Liver (tissue), 9 donors: ENCODE results near the gene DDX55. TPM values are rescaled to one million over a fixed set of nuclear protein-coding genes. Genes with fewer than 3 reads are reported as not detected.

Source experiments
- DNase-seq: peaks from one replicate; pipeline ENCODE4 v3.0.0-alpha.2; 2017; ENCODE audit warnings: low spot score
- H3K27ac ChIP-seq, 2 donors: one replicate each; pipeline ENCODE4 v1.7.0; 2013; ENCODE audit warnings: inconsistent platforms in 2 of 2, low read length in 2 of 2, control low read depth in 1 of 2, low read depth in 1 of 2, mild to moderate bottlenecking in 1 of 2
- H3K27me3 ChIP-seq, 4 donors: one replicate each; pipeline versions ENCODE4 v1.6.1 to v1.7.0; 2013; ENCODE audit warnings: low read length in 3 of 4, inconsistent platforms in 1 of 4, mild to moderate bottlenecking in 1 of 4, moderate library complexity in 1 of 4; ENCODE audit not compliant: control insufficient read depth in 4 of 4, insufficient read depth in 4 of 4
- H3K36me3 ChIP-seq, 4 donors: one replicate each; pipeline versions ENCODE4 v1.6.1 to v1.7.0; 2013; ENCODE audit warnings: low read length in 3 of 4, mild to moderate bottlenecking in 3 of 4, low read depth in 1 of 4, moderate library complexity in 1 of 4; ENCODE audit not compliant: control insufficient read depth in 4 of 4, insufficient read depth in 3 of 4
- H3K4me1 ChIP-seq, 4 donors: one replicate each; pipeline versions ENCODE4 v1.6.1 to v1.7.0; 2013; ENCODE audit warnings: low read length in 3 of 4, mild to moderate bottlenecking in 3 of 4, moderate library complexity in 1 of 4; ENCODE audit not compliant: control insufficient read depth in 4 of 4, insufficient read depth in 4 of 4
- H3K4me3 ChIP-seq, 3 donors: one replicate each; pipeline versions ENCODE4 v1.6.1 to v1.7.0; 2013; ENCODE audit warnings: low read length in 3 of 3, control low read depth in 1 of 3, low read depth in 1 of 3, mild to moderate bottlenecking in 1 of 3
- H3K9ac ChIP-seq, 2 donors: one replicate each; pipeline ENCODE4 v1.7.0; 2013; ENCODE audit warnings: low read length in 2 of 2, mild to moderate bottlenecking in 2 of 2, moderate library complexity in 2 of 2, control low read depth in 1 of 2, low read depth in 1 of 2
- H3K9me3 ChIP-seq, 4 donors: one replicate each; pipeline versions ENCODE4 v1.6.1 to v1.7.0; 2013; ENCODE audit warnings: low read length in 3 of 4; ENCODE audit not compliant: control insufficient read depth in 4 of 4
- ATF3 ChIP-seq: IDR thresholded peaks from 2 replicates; pipeline ENCODE4 v1.6.1; 2016; ENCODE audit warnings: antibody characterized with exemption
- CTCF ChIP-seq: fragments of 150-350 bp; IDR thresholded peaks from 2 replicates; pipeline ENCODE4 v1.5.1; 2017; ENCODE audit warnings: improper control_type of control experiment, low read depth, low read length; ENCODE audit not compliant: missing input control
- EGR1 ChIP-seq, 2 donors: IDR thresholded peaks; 2 replicates each; pipeline ENCODE4 v1.6.1; 2016 to 2018; ENCODE audit warnings: antibody characterized with exemption in 2 of 2, low read depth in 2 of 2
- FOXA1 ChIP-seq: IDR thresholded peaks from 2 replicates; pipeline ENCODE4 v1.6.1; 2016; ENCODE audit warnings: antibody characterized with exemption
- FOXA2 ChIP-seq: IDR thresholded peaks from 2 replicates; pipeline ENCODE4 v1.6.1; 2016; ENCODE audit warnings: antibody characterized with exemption
- HNF4A ChIP-seq, 2 donors: conservative IDR thresholded peaks; 2 replicates each; pipeline ENCODE4 v1.6.1; 2016; ENCODE audit warnings: antibody characterized with exemption in 2 of 2, mild to moderate bottlenecking in 2 of 2
- HNF4G ChIP-seq: IDR thresholded peaks from 2 replicates; pipeline ENCODE4 v1.6.1; 2016; ENCODE audit warnings: antibody characterized with exemption
- JUND ChIP-seq, 2 donors: IDR thresholded peaks; 2 replicates each; pipeline ENCODE4 v1.6.1; 2016; ENCODE audit warnings: antibody characterized with exemption in 2 of 2
- RAD21 ChIP-seq, 2 donors: IDR thresholded peaks; 2 replicates each; pipeline ENCODE4 v1.6.1; 2016; ENCODE audit warnings: antibody characterized with exemption in 2 of 2, mild to moderate bottlenecking in 2 of 2
- REST ChIP-seq: IDR thresholded peaks from 2 replicates; pipeline ENCODE4 v1.6.1; 2016; ENCODE audit warnings: antibody characterized with exemption, mild to moderate bottlenecking
- RXRA ChIP-seq, 2 donors: IDR thresholded peaks; 2 replicates each; pipeline ENCODE4 v1.6.1; 2017 to 2018; ENCODE audit warnings: antibody characterized with exemption in 2 of 2, mild to moderate bottlenecking in 1 of 2
- SP1 ChIP-seq: IDR thresholded peaks from 2 replicates; pipeline ENCODE4 v1.6.1; 2018; ENCODE audit warnings: antibody characterized with exemption, mild to moderate bottlenecking
- TAF1 ChIP-seq: conservative IDR thresholded peaks from 2 replicates; pipeline ENCODE4 v1.6.1; 2016; ENCODE audit warnings: antibody characterized with exemption, mild to moderate bottlenecking
- YY1 ChIP-seq: IDR thresholded peaks from 2 replicates; pipeline ENCODE4 v1.6.1; 2016; ENCODE audit warnings: antibody characterized with exemption, mild to moderate bottlenecking
- ZBTB33 ChIP-seq: IDR thresholded peaks from 2 replicates; pipeline ENCODE4 v1.6.1; 2016; ENCODE audit warnings: antibody characterized with exemption
- WGBS: extraction: QIAGEN DNeasy Blood & Tissue Kit; methylation state at CpG from one replicate; pipeline ENCODE4 v1.1.7; 2013; 5-methylcytosine and 5-hydroxymethylcytosine counted together
- polyA plus RNA-seq, 2 donors: library from polyadenylated mRNA; stranded (reverse) in 1 of 2; unstranded in 1 of 2; fragments of 200-250 nt in 1 of 2; fragments of >200 nt in 1 of 2; fragmentation: Nextera tagmentation in 1 of 2; extraction: Ambion mirVana in 1 of 2; gene quantifications; one replicate each; pipeline versions ENCODE4 v1.2.1 to v1.2.3, GENCODE V29; 2013 to 2015
- total RNA-seq, 2 donors: library from RNA; depleted of rRNA; stranded (reverse); fragments of >200 nt; gene quantifications; one replicate each; pipeline ENCODE4 v1.2.3, GENCODE V29; 2014
- TF ChIP-seq, protein P1 (sequence below): IDR thresholded peaks from 2 replicates; pipeline ENCODE4 v1.6.1; 2016; ENCODE audit warnings: antibody characterized with exemption
- donor health status: healthy.
- donor health status: healthy.
- donor health status: healthy.
- donor health status: healthy.
- donor health status: healthy.

Gene DDX55
- total and polyA plus RNA-seq, 4 donors, result 6.9 to 13.4 (median 9.6) TPM

DNA sequence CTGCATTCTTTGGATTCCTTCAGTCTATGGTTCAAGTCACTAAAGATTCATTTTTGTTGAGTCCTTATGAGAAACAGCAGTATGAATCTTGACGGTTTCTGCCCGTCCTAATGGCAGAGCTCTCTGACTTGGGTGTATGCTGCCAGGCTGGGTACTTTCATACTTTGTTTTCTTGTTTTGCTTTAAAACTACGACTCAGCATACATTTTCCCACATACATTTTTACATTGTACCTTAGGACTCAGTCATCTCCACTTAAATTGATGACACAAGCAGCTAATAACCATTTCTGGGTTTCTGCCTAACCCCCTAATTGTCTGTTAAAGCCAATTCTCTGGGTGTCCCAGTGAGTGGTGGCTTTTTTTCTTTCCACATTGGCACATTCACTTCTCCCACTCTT is 4.8 kb upstream of the DDX55 start:
- no peak overlapping the region for H3K9ac ChIP-seq
- 98% methylated on average over 3 of the region's 3 CpGs for WGBS
- no peak overlapping the region for H3K4me3 ChIP-seq
- H3K9me3 ChIP-seq, result no peaks in the 10 kb centered on the region
- DNase-seq, result no peak
- H3K27ac ChIP-seq, result no peak overlapping the region
- no peaks in the 10 kb centered on the region for H3K27me3 ChIP-seq
- peaks cover 3 to 21% (median 12%) of the 10 kb centered on the region in 4 donors for H3K4me1 ChIP-seq
- peaks cover 6 to 44% (median 34%) of the 10 kb centered on the region in 4 donors for H3K36me3 ChIP-seq
- TF ChIP-seq TAF1 (no peak), CTCF (no peak), HNF4A (conservative IDR thresholded peaks at IDR 0.05) (no peak), EGR1 (IDR thresholded peaks at IDR 0.05; ENCODE audit: low read depth in 2 of 2) (no peak), REST (no peak), JUND (IDR thresholded peaks at IDR 0.05) (no peak), RXRA (IDR thresholded peaks at IDR 0.05) (no peak), ATF3 (no peak), SP1 (no peak), FOXA1 (no peak), YY1 (no peak)
- TF ChIP-seq, protein P1, sequence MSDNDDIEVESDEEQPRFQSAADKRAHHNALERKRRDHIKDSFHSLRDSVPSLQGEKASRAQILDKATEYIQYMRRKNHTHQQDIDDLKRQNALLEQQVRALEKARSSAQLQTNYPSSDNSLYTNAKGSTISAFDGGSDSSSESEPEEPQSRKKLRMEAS, result no peak

DNA sequence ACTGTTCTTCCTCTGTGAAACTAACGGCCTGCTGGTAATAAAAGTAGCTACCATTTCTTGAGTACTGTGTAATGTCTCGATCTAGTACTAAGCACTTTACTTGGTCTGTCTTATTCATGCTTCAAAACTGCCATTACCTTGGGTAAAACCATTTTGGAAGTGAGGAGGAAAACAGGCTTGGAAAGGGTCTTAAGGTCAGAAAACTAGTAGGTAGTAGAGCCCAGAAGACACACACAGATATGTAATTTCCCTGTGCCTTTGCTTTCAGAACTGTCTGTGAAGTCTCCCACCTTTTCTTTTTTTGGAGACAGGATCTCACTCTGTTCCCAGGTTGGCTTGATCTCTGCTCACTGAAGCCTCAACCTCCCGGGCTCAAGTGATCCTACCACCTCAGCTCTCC is 3.4 kb upstream of the DDX55 start:
- H3K9me3 ChIP-seq, result no peaks in the 10 kb centered on the region
- H3K4me3 ChIP-seq, result no peak overlapping the region
- H3K9ac ChIP-seq, result no peak overlapping the region
- H3K27me3 ChIP-seq, result no peaks in the 10 kb centered on the region
- no peak overlapping the region for H3K27ac ChIP-seq
- H3K36me3 ChIP-seq, result peaks cover 4 to 37% (median 30%) of the 10 kb centered on the region in 4 donors
- no peak for DNase-seq
- TF ChIP-seq FOXA1 (no peak), ZBTB33 (no peak), REST (no peak), HNF4G (no peak), RXRA (IDR thresholded peaks at IDR 0.05) (no peak), SP1 (no peak), RAD21 (IDR thresholded peaks at IDR 0.05) (no peak), FOXA2 (no peak), EGR1 (IDR thresholded peaks at IDR 0.05; ENCODE audit: low read depth in 2 of 2) (no peak), HNF4A (conservative IDR thresholded peaks at IDR 0.05) (no peak)
- TF ChIP-seq, protein P1, result no peak
- peaks cover 3 to 26% (median 19%) of the 10 kb centered on the region in 4 donors for H3K4me1 ChIP-seq
- 87% methylated on average over 3 of the region's 3 CpGs for WGBS
